HUDEP-2 (cell line): ENCODE measurements around the gene DTNA.
"Not testable (repeated sequence)": the region's sequence is repeated elsewhere in the genome, so short reads cannot be mapped to it uniquely, and the experiment has no call there.

Experiments
- DNase-seq, 76 experiments: peaks; one replicate each; lab custom pipeline; 2025; ENCODE audit not compliant: unreplicated experiment in 76 of 76; lab: John Stamatoyannopoulos, UW

DTNA gene

GRCh38 chr18:34720220-34720619 is 10.1 kb downstream of the DTNA start:
- DNase-seq: no peak

- no peak for DNase-seq
These were observed 13.0 kb downstream of the DTNA start for GRCh38 chr18:34723143-34723542.

- DNase-seq: not testable (repeated sequence)
These were observed 15.6 kb downstream of the DTNA start for GRCh38 chr18:34725737-34726136.

GRCh38 chr18:34726286-34727004 is 16.3 kb downstream of the DTNA start:
- no peak for DNase-seq

GRCh38 chr18:34729264-34729663 is 19.2 kb downstream of the DTNA start:
- DNase-seq: peak in 10 of 76 experiments; percentile 1 to 36 (median 12)

GRCh38 chr18:34729740-34730355 is 19.8 kb downstream of the DTNA start:
- no peak for DNase-seq

GRCh38 chr18:34730774-34731173 is 20.7 kb downstream of the DTNA start:
- DNase-seq: no peak

- DNase-seq: no peak
These were observed 24.0 kb downstream of the DTNA start for GRCh38 chr18:34734056-34734455.

- not testable (repeated sequence) for DNase-seq
These were observed 24.4 kb downstream of the DTNA start for GRCh38 chr18:34734526-34734925.

- DNase-seq: no peak
These were observed 28.2 kb downstream of the DTNA start for GRCh38 chr18:34738175-34738894.

GRCh38 chr18:34740101-34740500 is 30.0 kb downstream of the DTNA start:
- no peak for DNase-seq

- no peak for DNase-seq
These were observed 30.6 kb downstream of the DTNA start for GRCh38 chr18:34740724-34741123.

GRCh38 chr18:34741401-34741800 is 31.3 kb downstream of the DTNA start:
- DNase-seq: no peak

GRCh38 chr18:34742891-34743341 is 32.8 kb downstream of the DTNA start:
- DNase-seq: no peak

GRCh38 chr18:34744569-34744968 is 34.5 kb downstream of the DTNA start:
- no peak for DNase-seq

- DNase-seq: no peak
These were observed 36.5 kb downstream of the DTNA start for GRCh38 chr18:34746614-34747013.

- DNase-seq: no peak
These were observed 39.6 kb downstream of the DTNA start for GRCh38 chr18:34749721-34750120.

GRCh38 chr18:34752056-34752455 is 42.0 kb downstream of the DTNA start:
- no peak for DNase-seq

GRCh38 chr18:34754300-34754699 is 44.2 kb downstream of the DTNA start:
- no peak for DNase-seq

GRCh38 chr18:34757666-34758065 is 47.6 kb downstream of the DTNA start:
- DNase-seq: no peak

GRCh38 chr18:34758378-34758948 is 48.4 kb downstream of the DTNA start:
- no peak for DNase-seq
